HL-60/S4 (cell line): Measurements from ENCODE around the gene SOX21.
"Not testable (repeated sequence)": the region's sequence is repeated elsewhere in the genome, so short reads cannot be mapped to it uniquely, and the experiment has no call there.

Experiments
- in situ Hi-C: fragments of 300-500 bp; cut with MboI; formaldehyde crosslinking; loops from 2 replicates; pipeline ENCODE4 v1.14.3; 2022; ENCODE audit warnings: low sequenced_read_pairs

The SOX21 gene

GRCh38 chr13:94712287-94712811 lies at the start of gene SOX21:
SOX21 (minus strand) TSS chr13:94712545; CDS start chr13:94712049, 496 bp downstream.
- in situ Hi-C loops: loop anchor here (25.0 kb wide), 1 partner anchor 100 kb away; the partner anchor contains the start of gene GPR180

- in situ Hi-C loops: no loop called here
Observed at GRCh38 chr13:94761407-94761806, 49.1 kb upstream of the SOX21 start.

GRCh38 chr13:94759120-94759728 lies 46.9 kb upstream of the SOX21 start:
- in situ Hi-C loops: no loop called here

- in situ Hi-C loops: no loop called here
Observed at GRCh38 chr13:94758436-94758960, 46.2 kb upstream of the SOX21 start.

GRCh38 chr13:94753327-94753726 lies 41.0 kb upstream of the SOX21 start:
- in situ Hi-C loops: no loop called here

- in situ Hi-C loops: no loop called here
Observed at GRCh38 chr13:94749162-94749561, 36.8 kb upstream of the SOX21 start.

- in situ Hi-C loops: no loop called here
Observed at GRCh38 chr13:94739235-94739634, 26.9 kb upstream of the SOX21 start.

GRCh38 chr13:94731028-94731427 lies 18.7 kb upstream of the SOX21 start:
- in situ Hi-C loops: no loop called here

GRCh38 chr13:94729941-94730340 lies 17.6 kb upstream of the SOX21 start:
- in situ Hi-C loops: not testable (repeated sequence)

GRCh38 chr13:94726425-94726824 lies 14.1 kb upstream of the SOX21 start:
- in situ Hi-C loops: no loop called here

GRCh38 chr13:94722609-94723345 lies 10.4 kb upstream of the SOX21 start:
- in situ Hi-C loops: loop anchor here (25.0 kb wide), 1 partner anchor 110 kb away; the partner anchor contains the start of gene GPR180

GRCh38 chr13:94718697-94719096 lies 6.4 kb upstream of the SOX21 start:
- in situ Hi-C loops: loop anchor here (25.0 kb wide), 1 partner anchor 106 kb away; the partner anchor contains the start of gene GPR180

GRCh38 chr13:94717916-94718315 lies 5.6 kb upstream of the SOX21 start:
- in situ Hi-C loops: loop anchor here (25.0 kb wide), 1 partner anchor 106 kb away; the partner anchor contains the start of gene GPR180

- in situ Hi-C loops: loop anchor here (25.0 kb wide), 1 partner anchor 104 kb away; the partner anchor contains the start of gene GPR180
Observed at GRCh38 chr13:94716016-94716415, 3.7 kb upstream of the SOX21 start.

GRCh38 chr13:94713561-94714182 lies 1.3 kb upstream of the SOX21 start:
- in situ Hi-C loops: loop anchor here (25.0 kb wide), 1 partner anchor 101 kb away; the partner anchor contains the start of gene GPR180

GRCh38 chr13:94712812-94713560 lies 641 bp upstream of the SOX21 start:
- in situ Hi-C loops: loop anchor here (25.0 kb wide), 1 partner anchor 101 kb away; the partner anchor contains the start of gene GPR180

GRCh38 chr13:94711561-94712286 lies 621 bp downstream of the SOX21 start:
- in situ Hi-C loops: loop anchor here (25.0 kb wide), 1 partner anchor 99 kb away; the partner anchor contains the start of gene GPR180

- in situ Hi-C loops: loop anchor here (25.0 kb wide), 1 partner anchor 99 kb away; the partner anchor contains the start of gene GPR180
Observed at GRCh38 chr13:94710881-94711560, 1.3 kb downstream of the SOX21 start.
